CD4-positive, alpha-beta T cell treated with Interleukin-1 beta for 1 hour (primary cell): ENCODE results near the gene KCNMB2.

Experiments
- DNase-seq, 2 donors: peaks; one replicate each; pipeline ENCODE4 v3.0.0-alpha.2; 2020 to 2022

The KCNMB2 gene

GRCh38 chr3:178765472-178765871 lies 229.2 kb downstream of the KCNMB2 start:
- DNase-seq = no peak

GRCh38 chr3:178767581-178767980 lies 231.3 kb downstream of the KCNMB2 start:
- no peak for DNase-seq

- no peak for DNase-seq
Measured at GRCh38 chr3:178768072-178768864, 232.0 kb downstream of the KCNMB2 start.

GRCh38 chr3:178771511-178771910 lies 235.3 kb downstream of the KCNMB2 start:
- DNase-seq = no peak

- no peak for DNase-seq
Measured at GRCh38 chr3:178772746-178773145, 236.5 kb downstream of the KCNMB2 start.

GRCh38 chr3:178773358-178773757 lies 237.1 kb downstream of the KCNMB2 start:
- no peak for DNase-seq

GRCh38 chr3:178777718-178778411 lies 241.6 kb downstream of the KCNMB2 start:
- DNase-seq = no peak

- no peak for DNase-seq
Measured at GRCh38 chr3:178778589-178778988, 242.4 kb downstream of the KCNMB2 start.

- no peak for DNase-seq
Measured at GRCh38 chr3:178785961-178786360, 249.7 kb downstream of the KCNMB2 start.

- DNase-seq = no peak
Measured at GRCh38 chr3:178787960-178788359, 251.7 kb downstream of the KCNMB2 start.

GRCh38 chr3:178794711-178795110 lies 258.5 kb downstream of the KCNMB2 start:
- no peak for DNase-seq

GRCh38 chr3:178795349-178795748 lies 259.1 kb downstream of the KCNMB2 start:
- no peak for DNase-seq

- no peak for DNase-seq
Measured at GRCh38 chr3:178802259-178802658, 266.0 kb downstream of the KCNMB2 start.

- no peak for DNase-seq
Measured at GRCh38 chr3:178802993-178803693, 266.9 kb downstream of the KCNMB2 start.

- no peak for DNase-seq
Measured at GRCh38 chr3:178804606-178805005, 268.4 kb downstream of the KCNMB2 start.

- DNase-seq = no peak
Measured at GRCh38 chr3:178805741-178806140, 269.5 kb downstream of the KCNMB2 start.

GRCh38 chr3:178806651-178807050 lies 270.4 kb downstream of the KCNMB2 start:
- DNase-seq = no peak

GRCh38 chr3:178807694-178808093 lies 271.5 kb downstream of the KCNMB2 start:
- DNase-seq = no peak

GRCh38 chr3:178808748-178809147 lies 272.5 kb downstream of the KCNMB2 start:
- DNase-seq = no peak

GRCh38 chr3:178810181-178810580 lies 273.9 kb downstream of the KCNMB2 start:
- DNase-seq = no peak

GRCh38 chr3:178822722-178823121 lies 286.5 kb downstream of the KCNMB2 start:
- no peak for DNase-seq

GRCh38 chr3:178823150-178823549 lies 286.9 kb downstream of the KCNMB2 start:
- DNase-seq = no peak

- DNase-seq = no peak
Measured at GRCh38 chr3:178823591-178824246, 287.5 kb downstream of the KCNMB2 start.
